Esophagus squamous epithelium (tissue), 5 donors: Measurements from ENCODE around the gene KIF1A. TPM values are rescaled to one million over a fixed set of nuclear protein-coding genes. Genes with fewer than 3 reads are reported as not detected.
"Not testable (repeated sequence)": the region's sequence is repeated elsewhere in the genome, so short reads cannot be mapped to it uniquely, and the experiment has no call there.

ENCODE experiments used
- DNase-seq: peaks from one replicate; lab custom pipeline; 2025; lab: John Stamatoyannopoulos, UW
- H3K27ac ChIP-seq, 4 donors: fragments of 200-600 bp; sonication (generic); one replicate each; pipeline ENCODE4 v1.5.1; 2016 to 2019; ENCODE audit warnings: mild to moderate bottlenecking in 1 of 4
- H3K27me3 ChIP-seq, 4 donors: fragments of 200-600 bp; sonication (generic); 1 replicate in 3 of 4; 2 replicates in 1 of 4; pipeline versions ENCODE4 v1.5.1 to v1.6.0; 2017 to 2021; ENCODE audit warnings: antibody characterized with exemption in 1 of 4
- H3K36me3 ChIP-seq, 3 donors: fragments of 200-600 bp; sonication (generic); one replicate each; pipeline ENCODE4 v1.5.1; 2016 to 2019
- H3K4me1 ChIP-seq, 3 donors: fragments of 200-600 bp; sonication (generic); one replicate each; pipeline ENCODE4 v1.5.1; 2017 to 2019
- H3K4me3 ChIP-seq, 4 donors: fragments of 200-600 bp; sonication (generic); 1 replicate in 3 of 4; 2 replicates in 1 of 4; pipeline ENCODE4 v1.5.1; 2016 to 2019; ENCODE audit warnings: mild to moderate bottlenecking in 2 of 4, moderate library complexity in 1 of 4
- H3K9me3 ChIP-seq, 3 donors: fragments of 200-600 bp; sonication (generic); one replicate each; pipeline ENCODE4 v1.5.1; 2016 to 2019
- CTCF ChIP-seq, 6 experiments: fragments of 450-650 bp in 4 of 6; fragments of 200-600 bp in 2 of 6; sonication (generic) in 2 of 6; IDR thresholded peaks; one replicate each; pipeline ENCODE4 v1.5.1; 2016 to 2019; ENCODE audit warnings: antibody characterized with exemption in 6 of 6, mild to moderate bottlenecking in 4 of 6, moderate library complexity in 4 of 6
- POLR2A ChIP-seq, 4 donors: fragments of 450-650 bp; IDR thresholded peaks; one replicate each; pipeline ENCODE4 v1.6.1; 2017; ENCODE audit warnings: antibody characterized with exemption in 4 of 4, mild to moderate bottlenecking in 4 of 4, moderate library complexity in 3 of 4
- WGBS, 2 donors: methylation state at CpG; one replicate each; pipeline ENCODE4 v1.1.5; 2018; 5-methylcytosine and 5-hydroxymethylcytosine counted together
- intact Hi-C: fragments of 100-400 bp; cut with DNase I; formaldehyde crosslinking; loops from one replicate; pipeline ENCODE4 v1.15.0; 2022
- total RNA-seq, 4 donors: library from RNA; depleted of rRNA; stranded (reverse); fragments of >200 nt; gene quantifications; one replicate each; pipeline ENCODE4 v1.1.0, GENCODE V29; 2016
- donor health status: DM: yes; HTN: yes; CAD: no.

Gene KIF1A
- total RNA-seq, 4 donors from 2014 or later: 0.15 TPM; not detected in 3

- Histone ChIP-seq H3K4me1 (no peaks in the 10 kb centered on the region), H3K27ac (no peak overlapping the region), H3K9me3 (no peaks in the 10 kb centered on the region), H3K36me3 (no peaks in the 10 kb centered on the region), H3K27me3 (peaks cover 0 to 10% (median 0%) of the 10 kb centered on the region in 4 donors), H3K4me3 (no peak overlapping the region)
- intact Hi-C loops: no loop called here
- TF ChIP-seq POLR2A (IDR thresholded peaks at IDR 0.05): no peak
- no peak for TF ChIP-seq CTCF (IDR thresholded peaks at IDR 0.05)
- 36 to 56% methylated on average over 5 to 6 of the region's 6 CpGs for WGBS, 2 donors
- no peak for DNase-seq
Measured at GRCh38 chr2:240686460-240686859, 133.6 kb downstream of the KIF1A start.

GRCh38 chr2:240685771-240686371 is 134.1 kb downstream of the KIF1A start:
- no peaks in the 10 kb centered on the region for H3K9me3 ChIP-seq
- H3K36me3 ChIP-seq: no peaks in the 10 kb centered on the region
- intact Hi-C loops: no loop called here
- TF ChIP-seq CTCF (IDR thresholded peaks at IDR 0.05) (no peak), POLR2A (IDR thresholded peaks at IDR 0.05) (no peak)
- no peak overlapping the region for H3K4me3 ChIP-seq
- DNase-seq: no peak
- peaks cover 0 to 10% (median 0%) of the 10 kb centered on the region in 4 donors for H3K27me3 ChIP-seq
- WGBS, 2 donors: 28 to 31% methylated on average over 6 to 7 of the region's 10 CpGs
- no peaks in the 10 kb centered on the region for H3K4me1 ChIP-seq
- no peak overlapping the region for H3K27ac ChIP-seq

- intact Hi-C loops, DNase-seq, H3K27ac ChIP-seq, H3K4me1 ChIP-seq, H3K9me3 ChIP-seq, H3K4me3 ChIP-seq, H3K36me3 ChIP-seq: not testable (repeated sequence)
- WGBS, 2 donors: 67 to 69% methylated on average over 3 to 12 of the region's 15 CpGs
- peaks cover 0 to 10% (median 0%) of the 10 kb centered on the region in 4 donors for H3K27me3 ChIP-seq
Measured at GRCh38 chr2:240683980-240684728, 135.9 kb downstream of the KIF1A start.

GRCh38 chr2:240683329-240683979 is 136.6 kb downstream of the KIF1A start:
- H3K4me3 ChIP-seq, intact Hi-C loops, H3K36me3 ChIP-seq, H3K9me3 ChIP-seq, DNase-seq, H3K27ac ChIP-seq, H3K4me1 ChIP-seq: not testable (repeated sequence)
- 40% methylated on average over 1 of the region's 15 CpGs; no CpG with 5 or more reads in 1 of the 2 donors for WGBS, 2 donors
- H3K27me3 ChIP-seq: peaks cover 0 to 10% (median 0%) of the 10 kb centered on the region in 4 donors

- H3K4me1 ChIP-seq, DNase-seq, intact Hi-C loops, H3K36me3 ChIP-seq, H3K4me3 ChIP-seq, H3K9me3 ChIP-seq, H3K27ac ChIP-seq: not testable (repeated sequence)
- WGBS, 2 donors: 80% methylated on average over 2 of the region's 37 CpGs; no CpG with 5 or more reads in 1 of the 2 donors
- H3K27me3 ChIP-seq: peaks cover 0 to 10% (median 0%) of the 10 kb centered on the region in 4 donors
Measured at GRCh38 chr2:240682431-240683224, 137.4 kb downstream of the KIF1A start, which contains the start of gene AQP12B. Gene AQP12B, minus strand, starts transcription at chr2:240682885. Its CDS starts 48 bp downstream, at chr2:240682837.

GRCh38 chr2:240680185-240680584 is 139.8 kb downstream of the KIF1A start:
- DNase-seq, H3K4me3 ChIP-seq, H3K27ac ChIP-seq, H3K36me3 ChIP-seq, H3K27me3 ChIP-seq, intact Hi-C loops, H3K9me3 ChIP-seq, H3K4me1 ChIP-seq: not testable (repeated sequence)
- WGBS, 2 donors: no CpG with 5 or more reads among the region's 11 CpGs

GRCh38 chr2:240678909-240679308 is 141.1 kb downstream of the KIF1A start:
- intact Hi-C loops, DNase-seq, H3K4me3 ChIP-seq, H3K27ac ChIP-seq, H3K4me1 ChIP-seq, H3K27me3 ChIP-seq, H3K36me3 ChIP-seq, H3K9me3 ChIP-seq: not testable (repeated sequence)
- WGBS, 2 donors: no CpG with 5 or more reads among the region's 19 CpGs

- peaks cover 0 to 19% (median 0%) of the 10 kb centered on the region in 4 donors for H3K27me3 ChIP-seq
- DNase-seq, H3K27ac ChIP-seq, intact Hi-C loops, H3K4me3 ChIP-seq, H3K4me1 ChIP-seq, H3K36me3 ChIP-seq, H3K9me3 ChIP-seq: not testable (repeated sequence)
- no CpG with 5 or more reads among the region's 14 CpGs for WGBS, 2 donors
Measured at GRCh38 chr2:240678043-240678442, 142.0 kb downstream of the KIF1A start.

GRCh38 chr2:240675345-240675744 is 144.7 kb downstream of the KIF1A start:
- H3K4me3 ChIP-seq, H3K27ac ChIP-seq, intact Hi-C loops, H3K4me1 ChIP-seq, DNase-seq, H3K9me3 ChIP-seq, H3K36me3 ChIP-seq: not testable (repeated sequence)
- H3K27me3 ChIP-seq: peaks cover 0 to 46% (median 0%) of the 10 kb centered on the region in 4 donors
- WGBS, 2 donors: no CpG with 5 or more reads among the region's 24 CpGs
